Brain microvascular endothelial cell (primary cell): ENCODE measurements around the gene SOX9.

Experiments
- DNase-seq: peaks from one replicate; pipeline ENCODE4 v3.0.0-alpha.2; 2020
- H3K27ac ChIP-seq: fragments of 250-450 bp; sonication (Bioruptor Pico); 2 replicates; pipeline ENCODE4 v1.5.1; 2020; ENCODE audit warnings: mild to moderate bottlenecking, moderate library complexity
- H3K27me3 ChIP-seq: fragments of 250-450 bp; sonication (Bioruptor Pico); replicated peaks from 2 replicates; pipeline ENCODE4 v1.5.1; 2020; ENCODE audit warnings: mild to moderate bottlenecking
- H3K36me3 ChIP-seq: fragments of 250-450 bp; sonication (Bioruptor Pico); replicated peaks from 2 replicates; pipeline ENCODE4 v1.5.1; 2020; ENCODE audit warnings: mild to moderate bottlenecking
- H3K4me3 ChIP-seq: 2 replicates; pipeline ENCODE4 v1.5.1; 2011; ENCODE audit warnings: low read depth, mild to moderate bottlenecking, control low read depth, low read length, moderate library complexity
- CTCF ChIP-seq: IDR thresholded peaks from 2 replicates; pipeline ENCODE4 v1.5.1; 2011; ENCODE audit warnings: low read depth, mild to moderate bottlenecking, moderate library complexity, low read length, control low read depth, inconsistent platforms; ENCODE audit errors: missing control alignments
- in situ Hi-C: cut with HindIII; loops from 2 replicates; pipeline ENCODE4 v1.10.0; 2017; ENCODE audit warnings: low sequenced_read_pairs, low pct_ligation_motif_present

SOX9 gene

GRCh38 chr17:72163474-72163873 is 42.7 kb downstream of the SOX9 start:
- Histone ChIP-seq H3K4me3 (no peak overlapping the region), H3K27me3 (no peaks in the 10 kb centered on the region), H3K36me3 (no peaks in the 10 kb centered on the region), H3K27ac (no peak overlapping the region)
- in situ Hi-C loops, result no loop called here
- no peak for TF ChIP-seq CTCF
- no peak for DNase-seq

- H3K36me3 ChIP-seq, result no peaks in the 10 kb centered on the region
Observed at GRCh38 chr17:72164158-72164739, 43.4 kb downstream of the SOX9 start.

GRCh38 chr17:72165192-72165866 is 44.5 kb downstream of the SOX9 start:
- no peak for TF ChIP-seq CTCF
- Histone ChIP-seq H3K27ac (no peak overlapping the region), H3K4me3 (no peak overlapping the region), H3K27me3 (no peaks in the 10 kb centered on the region), H3K36me3 (no peaks in the 10 kb centered on the region)
- in situ Hi-C loops, result no loop called here
- no peak for DNase-seq

More at GRCh38 chr17:72164158-72164739, 43.4 kb downstream of the SOX9 start:
- Histone ChIP-seq H3K27ac (no peak overlapping the region), H3K4me3 (no peak overlapping the region), H3K27me3 (no peaks in the 10 kb centered on the region)
- TF ChIP-seq CTCF, result no peak
- DNase-seq, result no peak
- in situ Hi-C loops, result no loop called here

- no peak overlapping the region for H3K4me3 ChIP-seq
- in situ Hi-C loops, result no loop called here
- H3K36me3 ChIP-seq, result no peaks in the 10 kb centered on the region
- H3K27ac ChIP-seq, result no peak overlapping the region
- DNase-seq, result no peak
- no peak for TF ChIP-seq CTCF
- H3K27me3 ChIP-seq, result no peaks in the 10 kb centered on the region
Observed at GRCh38 chr17:72165867-72166439, 45.1 kb downstream of the SOX9 start.

- TF ChIP-seq CTCF, result no peak
- Histone ChIP-seq H3K27me3 (no peaks in the 10 kb centered on the region), H3K27ac (no peak overlapping the region), H3K4me3 (no peak overlapping the region), H3K36me3 (no peaks in the 10 kb centered on the region)
- in situ Hi-C loops, result no loop called here
- no peak for DNase-seq
Observed at GRCh38 chr17:72167593-72167992, 46.8 kb downstream of the SOX9 start.
